Caco-2 (cell line): ENCODE measurements around the gene C1orf21. TPM values are rescaled to one million over a fixed set of nuclear protein-coding genes. Genes with fewer than 3 reads are reported as not detected.
"Not testable (repeated sequence)": the region's sequence is repeated elsewhere in the genome, so short reads cannot be mapped to it uniquely, and the experiment has no call there.

Experiments
- BruUV-seq: library from RNA; stranded (reverse); fragments of 400-500 nt; replicated peaks from 2 replicates; lab custom pipeline; 2021; lab: Mats Ljungman, UMichigan
- CTCF ChIA-PET: fragments of 300-600 bp; sonication (Branson Sonifier 250); formaldehyde crosslinking; loops from one replicate; lab custom pipeline; 2022; ENCODE audit warnings: antibody characterized with exemption; lab: Charles Lee
- POLR2A ChIA-PET: fragments of 300-600 bp; sonication (Branson Sonifier 250); formaldehyde crosslinking; loops from one replicate; lab custom pipeline; 2022; ENCODE audit warnings: antibody characterized with exemption; lab: Charles Lee
- DNase-seq, 2 experiments: peaks; one replicate each; pipeline versions ENCODE4 v3.0.0 to v3.0.0-alpha.2; 2020 to 2022
- H3K27me3 ChIP-seq: replicated peaks from 2 replicates; pipeline ENCODE4 v1.6.0; 2011; ENCODE audit warnings: low read length; ENCODE audit not compliant: control insufficient read depth, insufficient read depth
- H3K36me3 ChIP-seq: 2 replicates; pipeline ENCODE4 v1.5.1; 2011; ENCODE audit warnings: low read length; ENCODE audit not compliant: control insufficient read depth, insufficient read depth
- H3K4me1 ChIP-seq: fragments of 250-450 bp; sonication (Bioruptor Pico); 2 replicates; pipeline ENCODE4 v1.5.1; 2020; ENCODE audit warnings: mild to moderate bottlenecking
- H3K4me3 ChIP-seq: 2 replicates; pipeline ENCODE4 v1.5.1; 2011; ENCODE audit warnings: low read depth, mild to moderate bottlenecking, control low read depth, low read length
- H3K9me3 ChIP-seq: fragments of 250-450 bp; sonication (Bioruptor Pico); 2 replicates; pipeline ENCODE4 v1.5.1; 2020; ENCODE audit warnings: mild to moderate bottlenecking, moderate library complexity
- H3K27ac Mint-ChIP-seq: one replicate; pipeline ENCODE4 v1.8.0; 2022; ENCODE audit warnings: mixed read lengths; ENCODE audit not compliant: unreplicated experiment
- H3K27me3 Mint-ChIP-seq: one replicate; pipeline ENCODE4 v1.8.0; 2022; ENCODE audit warnings: mixed read lengths; ENCODE audit not compliant: insufficient read depth, unreplicated experiment
- H3K36me3 Mint-ChIP-seq: one replicate; pipeline ENCODE4 v1.8.0; 2022; ENCODE audit warnings: mild to moderate bottlenecking, mixed read lengths; ENCODE audit not compliant: insufficient read depth, unreplicated experiment
- H3K4me1 Mint-ChIP-seq: one replicate; pipeline ENCODE4 v1.8.0; 2022; ENCODE audit warnings: low read depth, mixed read lengths; ENCODE audit not compliant: unreplicated experiment
- H3K4me3 Mint-ChIP-seq: one replicate; pipeline ENCODE4 v1.8.0; 2022; ENCODE audit warnings: mild to moderate bottlenecking, moderate library complexity, mixed read lengths; ENCODE audit not compliant: unreplicated experiment
- H3K9me3 Mint-ChIP-seq: one replicate; pipeline ENCODE4 v1.8.0; 2022; ENCODE audit warnings: mixed read lengths; ENCODE audit not compliant: unreplicated experiment
- CTCF ChIP-seq, 2 experiments: fragments of 200-600 bp in 1 of 2; IDR thresholded peaks; 1 replicate in 1 of 2; 2 replicates in 1 of 2; pipeline versions ENCODE4 v1.5.1 to v1.8.0; 2011 to 2022; ENCODE audit warnings: antibody characterized with exemption in 1 of 2, control low read depth in 1 of 2, inconsistent platforms in 1 of 2, low read depth in 1 of 2, low read length in 1 of 2, mild to moderate bottlenecking in 1 of 2, moderate library complexity in 1 of 2; ENCODE audit not compliant: insufficient read depth in 1 of 2, severe bottlenecking in 1 of 2, unreplicated experiment in 1 of 2
- intact Hi-C: fragments of 100-400 bp; cut with micrococcal nuclease; formaldehyde crosslinking; loops from one replicate; pipeline ENCODE4 v1.10.0; 2022; ENCODE audit not compliant: unreplicated experiment
- total RNA-seq: library from RNA; stranded (reverse); gene quantifications from 2 replicates; pipeline ENCODE4 v1.2.3, GENCODE V29; 2022

C1orf21 gene
- total RNA-seq, 1 experiment from 2014 or later: 0.82 TPM

GRCh38 chr1:184608581-184608980 is 221.8 kb downstream of the C1orf21 start:
- Mint-ChIP-seq H3K27ac (no peak overlapping the region), H3K4me3 (no peak overlapping the region), H3K36me3 (no peaks in the 10 kb centered on the region), H3K27me3 (peaks cover 2% of the 10 kb centered on the region), H3K9me3 (no peaks in the 10 kb centered on the region), H3K4me1 (no peaks in the 10 kb centered on the region)
- no peak for TF ChIP-seq CTCF (IDR thresholded peaks at IDR 0.05; ENCODE audit: insufficient read depth in 1 of 2, low read depth in 1 of 2, low read length in 1 of 2, severe bottlenecking in 1 of 2, unreplicated experiment in 1 of 2)
- Histone ChIP-seq H3K27me3 (no peaks in the 10 kb centered on the region; the same call in 1 of the 2 replicates), H3K4me1 (no peaks in the 10 kb centered on the region), H3K4me3 (no peak overlapping the region), H3K36me3 (no peaks in the 10 kb centered on the region), H3K9me3 (no peaks in the 10 kb centered on the region)
- no peak for DNase-seq
- no TSS peak for BruUV-seq
- POLR2A ChIA-PET: no interaction called here
- CTCF ChIA-PET: no interaction called here
- intact Hi-C loops: no loop called here

- POLR2A ChIA-PET: no interaction called here
- Histone ChIP-seq H3K27me3 (no peaks in the 10 kb centered on the region; the same call in 1 of the 2 replicates), H3K9me3 (no peaks in the 10 kb centered on the region), H3K4me1 (no peaks in the 10 kb centered on the region), H3K36me3 (no peaks in the 10 kb centered on the region), H3K4me3 (no peak overlapping the region)
- Mint-ChIP-seq H3K9me3 (no peaks in the 10 kb centered on the region), H3K27me3 (peaks cover 2% of the 10 kb centered on the region), H3K36me3 (no peaks in the 10 kb centered on the region), H3K27ac (no peak overlapping the region), H3K4me3 (no peak overlapping the region), H3K4me1 (no peaks in the 10 kb centered on the region)
- intact Hi-C loops: no loop called here
- BruUV-seq: no TSS peak
- TF ChIP-seq CTCF (IDR thresholded peaks at IDR 0.05; ENCODE audit: insufficient read depth in 1 of 2, low read depth in 1 of 2, low read length in 1 of 2, severe bottlenecking in 1 of 2, unreplicated experiment in 1 of 2): no peak
- CTCF ChIA-PET: no interaction called here
- DNase-seq: no peak
Observed at GRCh38 chr1:184608990-184609389, 222.2 kb downstream of the C1orf21 start.

GRCh38 chr1:184610876-184611595 is 224.2 kb downstream of the C1orf21 start:
- H3K4me3 Mint-ChIP-seq: no peak overlapping the region
- Histone ChIP-seq H3K27me3 (no peaks in the 10 kb centered on the region; the same call in 1 of the 2 replicates), H3K4me1 (no peaks in the 10 kb centered on the region), H3K36me3 (no peaks in the 10 kb centered on the region), H3K9me3 (no peaks in the 10 kb centered on the region), H3K4me3 (no peak overlapping the region)
- DNase-seq: no peak
- no peaks in the 10 kb centered on the region for H3K27me3 Mint-ChIP-seq
- intact Hi-C loops: no loop called here
- H3K36me3 Mint-ChIP-seq: no peaks in the 10 kb centered on the region
- H3K9me3 Mint-ChIP-seq: no peaks in the 10 kb centered on the region
- CTCF ChIA-PET: interaction anchor here (0.5 kb wide), 1 partner anchor 80 kb away, joined by 3 read pairs; no protein-coding TSS in a partner anchor
- no peak for TF ChIP-seq CTCF (IDR thresholded peaks at IDR 0.05; ENCODE audit: insufficient read depth in 1 of 2, low read depth in 1 of 2, low read length in 1 of 2, severe bottlenecking in 1 of 2, unreplicated experiment in 1 of 2)
- H3K4me1 Mint-ChIP-seq: no peaks in the 10 kb centered on the region
- H3K27ac Mint-ChIP-seq: no peak overlapping the region
- BruUV-seq: no TSS peak
- POLR2A ChIA-PET: no interaction called here

- H3K27me3 ChIP-seq, H3K9me3 Mint-ChIP-seq, BruUV-seq, H3K36me3 ChIP-seq, H3K4me1 Mint-ChIP-seq, H3K4me3 ChIP-seq, intact Hi-C loops, H3K36me3 Mint-ChIP-seq, POLR2A ChIA-PET, H3K4me1 ChIP-seq, H3K27ac Mint-ChIP-seq, H3K9me3 ChIP-seq, CTCF ChIA-PET, H3K27me3 Mint-ChIP-seq, H3K4me3 Mint-ChIP-seq: not testable (repeated sequence)
- peak in 1 of 2 experiments; percentile 18 for DNase-seq
Observed at GRCh38 chr1:184612229-184612628, 225.4 kb downstream of the C1orf21 start.
